ENCODE measurements around the gene CCL3.
"Not testable (repeated sequence)": the region's sequence is repeated elsewhere in the genome, so short reads cannot be mapped to it uniquely, and the experiment has no call there.

Gene CCL3

DNA sequence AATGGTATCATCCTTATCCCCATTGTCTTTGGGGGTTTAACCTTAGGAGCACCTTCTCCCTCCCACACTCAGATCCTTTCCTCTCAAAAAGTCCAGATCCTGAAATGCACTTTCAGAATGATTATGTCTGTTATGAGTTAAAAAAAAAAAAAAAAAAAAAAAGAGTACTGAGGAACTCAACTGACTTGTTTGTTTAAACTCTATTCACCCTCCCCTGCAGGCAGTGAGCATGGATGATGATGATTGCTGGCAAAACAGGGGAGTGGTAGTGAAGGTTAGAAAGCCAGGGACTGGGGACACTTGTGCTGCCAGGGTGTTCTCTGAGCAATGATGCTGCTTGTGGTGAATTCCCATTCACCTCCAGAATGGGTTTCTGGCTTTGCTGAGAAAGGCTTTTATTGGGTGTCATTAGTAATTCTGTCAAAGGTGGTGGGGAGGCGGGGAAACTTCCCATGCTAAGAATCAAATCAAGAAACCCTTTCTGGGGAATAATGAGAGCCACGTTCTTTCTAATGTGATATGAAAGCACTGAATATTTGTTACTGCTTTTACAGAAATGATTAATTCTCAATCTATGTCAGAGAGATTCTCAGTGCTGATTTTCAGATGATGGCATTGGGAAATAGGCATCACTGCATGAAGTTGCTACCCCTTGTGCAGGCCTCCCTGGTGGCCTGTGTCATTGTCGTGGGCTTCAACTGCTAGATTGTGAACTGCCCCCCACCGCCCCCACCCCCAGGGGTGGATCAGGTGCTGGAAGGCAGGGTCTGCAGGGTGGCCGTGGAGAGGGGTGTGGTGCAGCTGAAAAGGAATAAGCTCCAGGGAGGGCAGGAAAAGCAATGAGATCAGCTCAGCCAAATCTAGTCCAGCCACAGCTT lies 27.8 kb upstream of the CCL3 start:
- in situ Hi-C loops (cut with MboI; ENCODE audit: low sequenced_read_pairs) = no loop called here

DNA sequence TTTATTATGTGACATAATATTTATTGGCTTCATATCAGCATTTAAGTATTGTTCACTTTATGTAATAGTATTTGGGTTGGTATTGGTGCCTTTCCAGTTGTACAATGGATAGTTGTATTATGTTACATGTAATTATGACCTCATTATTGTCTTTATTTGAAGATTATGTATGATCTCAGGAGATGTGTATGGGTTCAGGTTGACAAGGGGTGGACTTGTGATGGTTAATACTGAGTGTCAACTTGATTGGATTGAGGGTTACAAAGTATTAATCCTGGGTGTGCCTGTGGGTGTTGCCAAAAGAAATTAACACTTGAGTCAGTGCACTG lies 25.7 kb upstream of the CCL3 start:
- in situ Hi-C loops (cut with MboI; ENCODE audit: low sequenced_read_pairs) = not testable (repeated sequence)

DNA sequence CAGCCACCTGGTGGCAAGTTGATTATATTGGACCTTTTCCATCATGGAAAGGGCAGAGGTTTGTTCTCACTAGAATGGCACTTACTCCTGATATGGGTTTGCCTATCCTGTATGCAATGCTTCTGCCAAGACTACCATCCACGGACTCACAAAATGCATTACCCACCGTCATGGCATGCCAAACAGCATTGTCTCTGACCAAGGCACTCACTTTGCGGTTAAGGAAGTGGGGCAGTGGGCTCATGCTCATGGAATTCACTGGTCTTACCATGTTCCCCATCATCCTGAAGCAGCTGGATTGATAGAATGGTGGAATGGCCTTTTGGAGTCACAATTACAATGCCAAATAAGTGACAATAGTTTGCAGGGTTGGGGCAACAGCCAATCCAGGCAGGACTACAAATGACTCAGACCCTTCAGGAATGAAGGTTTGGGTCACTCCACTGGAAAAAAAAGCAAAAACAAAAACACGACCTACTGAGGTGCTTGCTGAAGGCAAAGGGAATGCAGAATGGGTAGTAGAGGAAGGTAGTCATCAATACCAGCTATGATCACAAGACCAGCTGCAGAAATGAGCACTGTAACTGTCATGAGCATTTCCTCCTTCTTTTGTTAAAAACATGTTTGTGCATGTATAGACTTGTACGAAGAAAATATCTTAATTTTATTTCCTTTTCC lies 25.2 kb upstream of the CCL3 start:
- in situ Hi-C loops (cut with MboI; ENCODE audit: low sequenced_read_pairs) = not testable (repeated sequence)

DNA sequence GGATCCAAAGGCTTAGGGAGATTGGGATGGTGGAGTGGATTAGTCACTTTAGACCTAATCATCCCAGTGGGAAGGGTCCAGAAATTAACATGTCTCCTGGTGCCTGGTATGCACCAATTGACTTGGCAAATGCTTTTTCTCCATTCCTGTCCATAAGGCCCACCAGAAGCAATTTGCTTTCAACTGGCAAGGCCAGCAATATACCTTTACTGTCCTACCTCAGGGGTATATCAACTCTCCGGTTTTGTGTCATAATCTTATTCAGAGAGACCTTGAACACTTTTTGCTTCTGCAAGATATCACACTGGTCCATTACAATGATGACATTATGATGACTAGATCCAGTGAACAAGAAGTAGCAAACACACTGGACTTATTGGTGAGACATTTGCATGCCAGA lies 23.2 kb upstream of the CCL3 start:
- in situ Hi-C loops (cut with MboI; ENCODE audit: low sequenced_read_pairs) = not testable (repeated sequence)

DNA sequence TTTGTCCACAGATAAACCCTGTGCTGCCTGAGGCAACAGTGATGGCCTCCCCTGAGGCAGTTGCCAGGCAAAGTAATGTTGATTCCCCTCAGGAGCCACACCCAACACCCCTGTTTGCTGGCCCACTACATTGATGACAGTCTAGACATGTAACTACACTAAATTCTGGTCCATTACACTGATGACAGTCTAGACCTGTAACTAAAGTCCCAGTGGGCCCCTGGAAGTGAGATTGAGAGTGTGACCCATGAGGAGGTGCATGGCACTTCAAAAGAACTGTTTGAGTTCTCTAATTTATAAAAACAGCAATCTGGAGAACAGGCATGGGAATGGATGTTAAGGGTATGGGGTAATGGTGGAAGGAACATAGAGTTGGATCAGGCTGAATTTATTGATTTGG lies 22.6 kb upstream of the CCL3 start:
- in situ Hi-C loops (cut with MboI; ENCODE audit: low sequenced_read_pairs) = no loop called here

DNA sequence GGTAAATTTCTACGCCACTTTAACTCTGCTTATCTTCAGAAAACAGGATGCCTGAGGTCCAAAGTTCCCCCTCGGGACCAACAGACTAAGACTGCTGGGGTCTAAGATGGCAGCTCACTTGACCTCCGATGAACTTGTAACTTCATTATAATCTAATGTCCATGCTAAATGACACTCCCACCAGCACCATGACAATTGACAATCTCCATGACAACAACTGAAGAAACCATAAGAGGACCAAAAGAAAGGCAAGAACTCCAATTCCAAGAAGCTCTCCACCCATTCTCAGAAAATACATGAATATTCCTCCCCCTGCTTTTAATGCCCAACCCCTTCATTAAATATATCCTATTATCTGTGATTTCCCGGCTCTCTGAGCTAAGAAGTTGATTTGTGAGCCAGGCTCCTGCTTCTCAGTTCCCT lies 21.1 kb upstream of the CCL3 start:
- in situ Hi-C loops (cut with MboI; ENCODE audit: low sequenced_read_pairs) = no loop called here

DNA sequence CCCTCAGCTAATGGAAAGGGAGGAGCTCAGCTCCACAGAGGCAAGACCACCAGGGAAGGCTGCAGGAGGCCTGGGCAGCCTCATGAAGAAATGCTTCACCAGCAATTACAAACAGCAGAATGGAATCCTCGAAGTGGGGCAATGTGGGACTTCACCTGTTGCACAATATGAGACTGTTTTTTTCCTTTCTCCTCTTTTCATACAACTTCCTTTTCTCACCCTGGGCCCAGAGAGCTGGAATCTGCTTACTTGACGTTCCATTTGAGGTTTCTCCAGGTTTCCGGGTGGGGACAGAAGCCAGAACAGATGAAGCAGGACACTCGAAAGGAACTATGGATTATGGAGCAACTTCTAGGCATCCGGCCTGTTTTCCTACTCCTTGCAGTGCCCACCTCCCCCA lies 18.3 kb upstream of the CCL3 start:
- in situ Hi-C loops (cut with MboI; ENCODE audit: low sequenced_read_pairs) = not testable (repeated sequence)

DNA sequence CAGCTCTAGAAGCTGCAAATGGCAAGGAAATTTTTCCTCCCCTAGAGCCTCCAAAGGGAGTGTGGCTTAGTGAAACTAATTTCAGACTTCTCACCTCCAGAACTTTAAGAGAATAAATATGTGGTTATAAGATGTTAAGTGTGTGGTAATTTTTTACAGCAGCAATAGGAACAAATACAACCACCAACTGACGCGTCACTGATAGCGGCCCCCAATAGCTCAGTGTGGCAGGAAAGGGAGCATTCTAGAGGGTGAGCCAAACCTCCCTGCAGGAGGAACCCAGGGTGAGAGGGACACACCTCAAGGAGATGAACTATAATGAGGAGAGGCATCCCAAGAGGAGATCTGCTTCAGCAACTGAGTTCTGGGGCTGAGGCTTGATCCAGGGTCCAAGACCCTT lies 17.7 kb upstream of the CCL3 start:
- in situ Hi-C loops (cut with MboI; ENCODE audit: low sequenced_read_pairs) = no loop called here

DNA sequence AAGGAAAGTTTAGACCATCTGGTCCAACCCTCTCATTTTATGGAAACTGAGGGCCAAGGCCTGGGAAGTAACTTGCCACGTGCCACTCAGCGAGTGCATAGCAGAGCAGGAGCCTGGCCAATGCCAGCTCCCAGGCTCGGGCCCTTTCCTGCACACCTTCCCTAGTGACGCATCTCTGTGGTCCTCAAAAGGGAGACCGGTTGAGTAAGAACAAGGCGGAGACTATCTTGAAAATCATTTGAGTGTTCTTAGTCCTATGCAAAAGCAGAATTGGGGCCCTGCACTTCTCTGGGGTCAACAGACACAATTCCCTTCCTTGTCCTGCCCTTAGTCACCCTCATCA lies 16.5 kb upstream of the CCL3 start:
- in situ Hi-C loops (cut with MboI; ENCODE audit: low sequenced_read_pairs) = no loop called here

DNA sequence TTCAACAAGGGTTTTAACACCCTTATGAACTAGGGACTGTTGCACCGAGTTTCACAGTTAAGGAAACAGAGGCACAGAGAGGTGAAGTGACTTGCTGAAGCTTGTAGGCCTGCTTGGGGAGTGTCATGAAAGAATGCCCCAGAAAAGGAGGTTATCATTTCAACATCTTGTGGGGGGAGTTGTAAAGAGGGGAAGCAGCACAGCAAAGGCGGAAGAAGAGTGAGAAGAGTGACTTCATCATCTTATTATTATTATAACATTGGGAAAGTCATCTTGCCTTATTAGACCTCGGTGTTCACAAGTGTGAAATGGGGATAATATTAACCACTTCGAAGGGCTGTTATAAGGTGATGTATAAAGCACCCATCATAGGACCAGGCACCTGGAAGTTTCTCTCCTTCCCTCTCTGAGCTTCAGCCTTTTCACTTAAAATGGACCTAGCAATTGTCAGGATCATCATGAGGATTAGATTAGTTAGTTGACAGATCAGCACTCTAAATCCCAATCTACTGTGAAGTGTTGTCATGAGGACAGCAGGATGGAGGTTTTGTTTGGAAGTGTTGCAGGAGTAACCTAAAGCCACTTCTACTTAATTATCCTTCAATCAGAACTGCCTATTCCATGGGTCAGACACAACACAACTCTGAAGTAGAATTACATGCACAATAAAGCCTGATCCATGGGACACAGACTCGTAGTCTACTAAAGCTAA lies 16.0 kb upstream of the CCL3 start:
- in situ Hi-C loops (cut with MboI; ENCODE audit: low sequenced_read_pairs) = no loop called here

DNA sequence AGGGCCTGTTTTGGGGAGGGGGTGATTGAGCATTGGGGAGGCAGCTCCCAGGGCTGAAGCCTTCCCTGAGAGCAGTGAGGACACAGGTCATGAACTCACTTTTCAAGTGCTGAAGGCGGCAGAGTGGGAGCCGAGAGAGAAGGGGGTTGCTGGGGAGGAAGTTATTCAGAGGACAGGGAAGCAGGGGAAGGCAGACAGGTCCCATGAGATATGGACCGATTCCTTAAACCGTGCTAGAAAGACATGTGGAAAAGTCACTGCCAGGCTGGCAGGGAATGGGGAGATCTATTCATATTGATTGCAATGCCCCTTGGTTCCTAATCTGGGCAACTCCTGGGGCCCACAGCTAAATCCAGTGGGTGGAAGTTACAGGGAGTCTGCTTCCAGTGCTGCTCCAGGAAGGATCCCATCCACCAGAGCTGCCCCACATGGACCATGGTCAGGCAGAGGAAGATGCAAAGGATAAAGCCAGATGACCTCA lies 14.8 kb upstream of the CCL3 start:
- in situ Hi-C loops (cut with MboI; ENCODE audit: low sequenced_read_pairs) = no loop called here

DNA sequence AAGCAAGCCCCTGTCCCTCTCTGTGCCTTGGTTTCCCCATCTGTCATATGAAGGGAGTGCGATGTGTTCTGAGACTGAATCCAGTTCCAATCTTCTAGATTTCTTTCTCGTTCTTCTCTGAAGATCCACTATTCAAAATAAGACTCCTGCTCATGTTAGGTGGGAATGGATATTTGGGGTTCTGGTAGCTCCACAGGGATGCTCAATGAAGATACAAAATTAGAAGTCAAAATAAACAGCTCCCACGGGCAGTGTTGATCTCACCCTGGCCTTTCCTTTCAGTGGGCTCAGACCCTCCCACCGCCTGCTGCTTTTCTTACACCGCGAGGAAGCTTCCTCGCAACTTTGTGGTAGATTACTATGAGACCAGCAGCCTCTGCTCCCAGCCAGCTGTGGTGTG lies 14.3 kb upstream of the CCL3 start:
- in situ Hi-C loops (cut with MboI; ENCODE audit: low sequenced_read_pairs) = not testable (repeated sequence)

DNA sequence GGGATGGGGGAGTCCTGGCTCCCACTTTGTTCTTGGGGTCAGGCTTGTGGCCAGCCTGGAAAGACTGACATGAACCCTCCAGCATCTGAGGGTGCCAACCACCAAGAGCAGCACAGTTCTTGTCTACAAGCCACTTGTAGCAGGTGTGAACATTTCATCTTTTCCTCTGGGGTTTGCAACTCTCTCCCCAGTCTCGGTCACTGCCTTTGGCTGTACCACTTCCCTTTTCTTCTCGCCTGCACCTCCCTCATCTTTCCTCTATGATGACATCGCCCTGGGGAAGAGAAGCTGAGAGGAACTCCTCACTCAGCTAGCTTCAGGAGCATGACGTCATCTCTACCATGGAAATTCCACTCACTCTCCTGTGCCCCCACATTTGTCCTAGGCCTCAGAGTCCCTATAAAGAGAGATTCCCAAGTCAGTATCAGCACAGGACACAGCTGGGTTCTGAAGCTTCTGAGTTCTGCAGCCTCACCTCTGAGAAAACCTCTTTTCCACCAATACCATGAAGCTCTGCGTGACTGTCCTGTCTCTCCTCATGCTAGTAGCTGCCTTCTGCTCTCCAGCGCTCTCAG lies 13.5 kb upstream of the CCL3 start, which contains the start of gene CCL4:
CCL4 (plus strand) TSS at position 427 of the 575 bp plus-strand sequence; CDS start at position 506, 79 bp downstream.
- in situ Hi-C loops (cut with MboI; ENCODE audit: low sequenced_read_pairs) = not testable (repeated sequence)

DNA sequence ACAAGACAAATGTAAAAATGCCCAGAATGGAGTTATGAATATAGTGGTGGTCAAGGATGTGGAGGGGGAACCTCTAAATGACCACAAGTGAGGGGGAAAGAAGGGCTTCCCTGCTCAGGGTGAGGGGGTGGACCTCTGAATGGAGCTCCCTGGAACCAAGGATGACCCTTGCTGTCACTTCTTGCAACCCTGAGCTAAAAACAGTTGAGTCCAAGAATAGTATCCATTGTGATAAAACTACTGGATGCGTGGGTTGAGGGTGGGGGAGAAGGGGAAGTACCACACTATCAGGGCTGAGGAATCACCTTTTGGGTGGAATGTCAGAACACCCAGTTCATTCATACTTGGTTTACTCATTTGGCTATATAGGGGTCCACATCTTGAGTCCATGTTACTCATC lies 9.1 kb upstream of the CCL3 start:
- in situ Hi-C loops (cut with MboI; ENCODE audit: low sequenced_read_pairs) = not testable (repeated sequence)

DNA sequence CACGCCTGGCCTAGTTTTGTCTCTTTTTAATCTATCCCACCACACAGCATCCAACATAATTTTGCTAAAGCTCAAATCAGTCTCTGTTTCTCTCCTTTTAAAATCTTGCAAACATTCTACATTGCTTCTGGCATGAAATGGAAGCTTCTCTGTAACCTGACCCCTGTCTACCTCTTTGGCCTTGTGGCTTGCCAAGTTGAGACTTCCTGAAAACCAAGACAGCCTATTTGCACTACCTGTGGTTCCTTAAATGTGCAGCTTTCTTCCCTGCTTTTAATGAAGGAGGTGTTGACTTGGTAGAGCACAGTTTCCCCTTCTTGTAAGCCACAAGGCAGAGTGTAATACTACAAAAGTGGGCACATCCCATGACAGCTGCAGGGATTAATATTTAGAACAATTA lies 6.0 kb upstream of the CCL3 start:
- in situ Hi-C loops (cut with MboI; ENCODE audit: low sequenced_read_pairs) = no loop called here

DNA sequence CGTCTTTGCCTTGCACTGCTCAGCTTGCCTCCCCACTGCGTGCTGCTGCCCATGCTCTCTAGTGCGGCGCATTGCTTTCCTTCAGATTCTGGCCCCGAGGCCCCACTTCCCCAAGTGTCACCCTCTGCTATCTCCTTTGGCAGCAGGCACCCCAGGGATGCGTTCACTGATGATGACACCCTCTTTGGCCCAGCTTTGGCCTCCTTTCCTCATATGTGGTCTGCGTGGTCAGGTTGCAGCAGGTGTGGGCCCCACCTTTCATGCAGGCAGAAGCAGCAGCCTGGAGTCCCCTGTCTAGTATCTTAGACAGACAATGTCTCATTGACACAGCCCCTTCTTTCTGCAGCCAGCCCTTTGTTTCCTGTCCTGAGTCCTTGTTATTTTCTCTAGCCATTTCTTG lies 4.8 kb upstream of the CCL3 start:
- in situ Hi-C loops (cut with MboI; ENCODE audit: low sequenced_read_pairs) = no loop called here

DNA sequence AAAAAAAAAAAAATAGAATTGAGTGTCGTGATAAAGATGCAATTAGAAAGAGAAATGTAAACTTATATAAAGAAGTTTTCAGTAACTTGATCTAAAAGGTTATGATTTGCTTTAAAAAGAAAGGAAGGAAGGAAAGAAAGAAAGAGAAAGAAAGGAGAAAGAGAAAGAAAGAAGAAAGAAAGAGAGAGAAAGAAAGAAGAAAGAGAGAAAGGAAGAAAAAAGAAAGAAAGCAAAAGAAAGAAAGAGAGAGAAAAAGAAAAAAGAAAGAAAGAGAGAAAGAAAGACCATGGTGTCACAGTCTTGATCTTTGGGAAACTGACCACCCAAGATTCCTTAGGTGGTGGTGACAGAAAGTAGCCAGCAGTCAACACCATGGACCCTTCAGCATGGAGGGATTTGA lies 4.3 kb upstream of the CCL3 start:
- in situ Hi-C loops (cut with MboI; ENCODE audit: low sequenced_read_pairs) = no loop called here

DNA sequence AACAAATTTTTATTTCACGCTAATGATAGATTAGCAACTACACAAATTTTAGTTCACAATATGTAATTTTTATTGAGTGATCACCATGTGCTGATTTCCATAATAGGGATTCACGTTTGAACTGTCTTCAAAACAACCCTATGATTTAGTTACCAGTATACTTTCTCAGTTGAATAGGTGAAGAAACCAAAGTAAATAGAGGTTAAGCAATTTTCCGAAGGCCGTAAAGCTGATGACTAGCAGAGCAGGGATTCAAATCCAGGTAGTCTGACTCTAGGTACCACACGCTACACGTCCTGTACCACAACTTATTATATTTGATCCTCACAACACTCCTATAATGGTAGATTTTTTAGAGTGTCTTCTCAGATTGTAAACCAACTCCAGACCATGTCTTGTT lies 2.8 kb upstream of the CCL3 start:
- in situ Hi-C loops (cut with MboI; ENCODE audit: low sequenced_read_pairs) = not testable (repeated sequence)

DNA sequence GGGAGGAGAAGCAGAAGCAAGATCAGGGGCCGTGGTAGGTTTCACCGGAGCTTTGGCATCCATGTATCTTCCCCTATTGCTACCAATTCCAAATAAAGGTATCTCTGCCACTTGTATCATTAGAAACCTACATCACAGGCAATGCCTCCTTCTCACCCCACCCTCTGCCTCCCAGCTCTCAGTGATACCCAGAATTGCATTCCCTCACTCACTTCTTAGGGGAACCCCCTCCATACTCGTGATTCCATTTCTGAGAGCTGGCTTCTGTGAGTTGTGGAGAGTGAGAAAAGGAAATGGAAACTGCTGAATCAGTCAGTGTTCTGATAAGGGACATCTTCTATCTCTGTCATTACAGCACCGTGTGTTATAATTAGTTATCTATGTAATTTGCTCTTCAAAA lies 2.3 kb upstream of the CCL3 start:
- in situ Hi-C loops (cut with MboI; ENCODE audit: low sequenced_read_pairs) = no loop called here

DNA sequence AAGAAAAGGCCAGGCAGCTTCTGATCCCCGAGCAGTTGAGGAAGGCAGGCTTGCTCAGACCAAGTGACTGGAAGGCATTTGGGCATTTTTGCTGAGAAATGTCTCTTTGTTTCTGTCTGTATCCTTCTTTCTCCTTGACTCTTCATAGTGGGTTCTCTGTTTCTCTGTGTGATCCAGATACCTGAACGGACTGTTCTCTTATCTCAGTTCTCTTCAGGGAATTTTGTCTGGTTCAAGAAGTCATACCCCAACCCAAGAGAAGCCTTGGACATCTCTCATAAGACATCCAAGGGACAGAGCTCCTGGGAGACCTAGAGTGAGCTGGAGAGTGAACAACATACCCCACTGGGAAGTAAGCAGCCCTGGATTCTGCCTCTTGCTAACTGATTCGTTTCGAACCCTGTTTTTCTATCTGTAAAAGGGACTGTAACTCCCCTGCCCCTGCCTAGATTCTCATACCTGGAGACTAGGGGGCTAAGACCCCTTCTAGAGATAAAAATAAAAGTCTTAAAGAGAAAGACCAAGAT lies 541 bp downstream of the CCL3 start:
- in situ Hi-C loops (cut with MboI; ENCODE audit: low sequenced_read_pairs) = no loop called here

DNA sequence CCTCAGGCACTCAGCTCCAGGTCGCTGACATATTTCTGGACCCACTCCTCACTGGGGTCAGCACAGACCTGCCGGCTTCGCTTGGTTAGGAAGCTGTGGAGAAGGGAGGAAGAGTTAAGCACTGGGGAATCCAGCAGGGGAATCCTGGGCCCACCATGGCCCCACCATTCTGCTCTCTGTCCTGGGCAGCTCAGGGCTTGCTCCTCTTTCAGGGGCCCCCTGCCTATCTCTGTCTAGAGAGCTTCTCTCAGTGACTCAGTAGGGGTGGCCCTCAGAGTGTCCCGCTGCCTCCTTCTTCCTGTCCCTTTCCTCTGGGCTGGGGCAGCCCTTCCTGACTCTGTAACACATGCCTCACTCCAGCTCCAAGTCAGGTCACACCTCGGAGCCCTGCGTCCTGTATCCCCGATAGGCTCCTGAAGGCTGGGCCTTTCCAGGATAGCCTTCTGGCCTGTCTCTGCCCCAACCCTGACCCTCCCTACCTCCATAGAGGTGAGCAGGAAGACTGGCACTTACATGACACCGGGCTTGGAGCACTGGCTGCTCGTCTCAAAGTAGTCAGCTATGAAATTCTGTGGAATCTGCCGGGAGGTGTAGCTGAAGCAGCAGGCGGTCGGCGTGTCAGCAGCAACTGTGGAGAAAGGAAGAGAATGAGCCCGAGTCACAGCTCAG lies 1.1 kb downstream of the CCL3 start:
- in situ Hi-C loops (cut with MboI; ENCODE audit: low sequenced_read_pairs) = no loop called here
